IPS-20b (cell line): ENCODE data around the gene WDFY4.

ENCODE experiments used
- H3K27ac ChIP-seq: one replicate; pipeline ENCODE4 v1.5.1; 2013; ENCODE audit warnings: low read length
- H3K27me3 ChIP-seq: 2 replicates; pipeline ENCODE4 v1.6.1; 2013; ENCODE audit warnings: mild to moderate bottlenecking, low read length, inconsistent platforms; ENCODE audit not compliant: insufficient read depth
- H3K36me3 ChIP-seq: 2 replicates; pipeline ENCODE4 v1.6.1; 2013; ENCODE audit warnings: low read depth, mild to moderate bottlenecking, inconsistent platforms, low read length, moderate library complexity; ENCODE audit not compliant: insufficient read depth
- H3K4me1 ChIP-seq: 2 replicates; pipeline ENCODE4 v1.6.1; 2013; ENCODE audit warnings: mild to moderate bottlenecking, control low read depth, inconsistent platforms, low read length, moderate library complexity; ENCODE audit not compliant: insufficient read depth
- H3K4me3 ChIP-seq: 2 replicates; pipeline ENCODE4 v1.5.1; 2013; ENCODE audit warnings: mild to moderate bottlenecking, low read length, inconsistent platforms
- H3K9ac ChIP-seq: 2 replicates; pipeline ENCODE4 v1.6.1; 2013; ENCODE audit warnings: low read depth, mild to moderate bottlenecking, inconsistent platforms, low read length, moderate library complexity
- H3K9me3 ChIP-seq: 2 replicates; pipeline ENCODE4 v1.6.1; 2013; ENCODE audit warnings: mild to moderate bottlenecking, low read depth, low read length, inconsistent platforms; ENCODE audit not compliant: insufficient read depth

WDFY4 gene

GRCh38 chr10:48937796-48938195 lies 253.1 kb downstream of the WDFY4 start:
- H3K9ac ChIP-seq = no peak overlapping the region
- H3K36me3 ChIP-seq = no peaks in the 10 kb centered on the region
- no peaks in the 10 kb centered on the region for H3K4me1 ChIP-seq
- H3K27ac ChIP-seq = no peak overlapping the region
- no peaks in the 10 kb centered on the region for H3K27me3 ChIP-seq
- no peaks in the 10 kb centered on the region for H3K9me3 ChIP-seq
- no peak overlapping the region for H3K4me3 ChIP-seq

- no peaks in the 10 kb centered on the region for H3K27me3 ChIP-seq
- H3K9ac ChIP-seq = no peak overlapping the region
- no peak overlapping the region for H3K4me3 ChIP-seq
- H3K36me3 ChIP-seq = no peaks in the 10 kb centered on the region
- no peaks in the 10 kb centered on the region for H3K4me1 ChIP-seq
- no peak overlapping the region for H3K27ac ChIP-seq
- H3K9me3 ChIP-seq = no peaks in the 10 kb centered on the region
These were observed 253.6 kb downstream of the WDFY4 start for GRCh38 chr10:48938281-48938680.

- Histone ChIP-seq H3K9ac (no peak overlapping the region), H3K4me3 (no peak overlapping the region), H3K4me1 (no peaks in the 10 kb centered on the region), H3K27me3 (no peaks in the 10 kb centered on the region), H3K27ac (no peak overlapping the region), H3K9me3 (no peaks in the 10 kb centered on the region), H3K36me3 (no peaks in the 10 kb centered on the region)
These were observed 254.4 kb downstream of the WDFY4 start for GRCh38 chr10:48938990-48939536.

GRCh38 chr10:48939790-48940325 lies 255.2 kb downstream of the WDFY4 start, which contains the start of gene LRRC18:
TSS of gene LRRC18 (minus strand) at chr10:48939840. CDS start at chr10:48914155, 25,685 bp downstream.
- H3K9me3 ChIP-seq = no peaks in the 10 kb centered on the region
- H3K9ac ChIP-seq = no peak within 1 kb of the TSS
- no peaks in the 10 kb centered on the region for H3K36me3 ChIP-seq
- H3K27me3 ChIP-seq = no peaks in the 10 kb centered on the region
- no peak within 1 kb of the TSS for H3K27ac ChIP-seq
- H3K4me3 ChIP-seq = no peak within 1 kb of the TSS
- H3K4me1 ChIP-seq = no peaks in the 10 kb centered on the region

GRCh38 chr10:48940372-48940771 lies 255.7 kb downstream of the WDFY4 start:
- H3K4me3 ChIP-seq = no peak overlapping the region

GRCh38 chr10:48940958-48941357 lies 256.3 kb downstream of the WDFY4 start:
- H3K4me3 ChIP-seq = no peak overlapping the region
- no peaks in the 10 kb centered on the region for H3K9me3 ChIP-seq
- no peaks in the 10 kb centered on the region for H3K36me3 ChIP-seq
- no peaks in the 10 kb centered on the region for H3K27me3 ChIP-seq
- H3K9ac ChIP-seq = no peak overlapping the region
- no peaks in the 10 kb centered on the region for H3K4me1 ChIP-seq
- H3K27ac ChIP-seq = no peak overlapping the region

More at GRCh38 chr10:48940372-48940771, 255.7 kb downstream of the WDFY4 start:
- Histone ChIP-seq H3K27me3 (no peaks in the 10 kb centered on the region), H3K36me3 (no peaks in the 10 kb centered on the region), H3K4me1 (no peaks in the 10 kb centered on the region), H3K9ac (no peak overlapping the region), H3K9me3 (no peaks in the 10 kb centered on the region), H3K27ac (no peak overlapping the region)

- Histone ChIP-seq H3K4me3 (no peak overlapping the region), H3K36me3 (no peaks in the 10 kb centered on the region), H3K9ac (no peak overlapping the region), H3K27me3 (no peaks in the 10 kb centered on the region), H3K4me1 (no peaks in the 10 kb centered on the region), H3K9me3 (no peaks in the 10 kb centered on the region), H3K27ac (no peak overlapping the region)
These were observed 256.9 kb downstream of the WDFY4 start for GRCh38 chr10:48941427-48942075.

GRCh38 chr10:48943096-48943495 lies 258.4 kb downstream of the WDFY4 start:
- Histone ChIP-seq H3K4me1 (no peaks in the 10 kb centered on the region), H3K36me3 (no peaks in the 10 kb centered on the region), H3K9me3 (no peaks in the 10 kb centered on the region), H3K27me3 (no peaks in the 10 kb centered on the region), H3K9ac (no peak overlapping the region), H3K27ac (no peak overlapping the region), H3K4me3 (no peak overlapping the region)

GRCh38 chr10:48944171-48944570 lies 259.5 kb downstream of the WDFY4 start:
- H3K27ac ChIP-seq = no peak overlapping the region
- no peaks in the 10 kb centered on the region for H3K4me1 ChIP-seq
- no peak overlapping the region for H3K9ac ChIP-seq
- H3K27me3 ChIP-seq = no peaks in the 10 kb centered on the region
- H3K4me3 ChIP-seq = no peak overlapping the region
- H3K9me3 ChIP-seq = no peaks in the 10 kb centered on the region
- H3K36me3 ChIP-seq = no peaks in the 10 kb centered on the region

- Histone ChIP-seq H3K9ac (no peak overlapping the region), H3K27ac (no peak overlapping the region), H3K4me1 (no peaks in the 10 kb centered on the region), H3K36me3 (no peaks in the 10 kb centered on the region), H3K27me3 (no peaks in the 10 kb centered on the region), H3K4me3 (no peak overlapping the region), H3K9me3 (no peaks in the 10 kb centered on the region)
These were observed 260.9 kb downstream of the WDFY4 start for GRCh38 chr10:48945441-48946130.

GRCh38 chr10:48946332-48946731 lies 261.7 kb downstream of the WDFY4 start:
- no peaks in the 10 kb centered on the region for H3K4me1 ChIP-seq
- no peak overlapping the region for H3K9ac ChIP-seq
- no peak overlapping the region for H3K4me3 ChIP-seq
- H3K36me3 ChIP-seq = no peaks in the 10 kb centered on the region
- H3K27me3 ChIP-seq = no peaks in the 10 kb centered on the region
- H3K27ac ChIP-seq = no peak overlapping the region
- no peaks in the 10 kb centered on the region for H3K9me3 ChIP-seq
